ENCODE results near the gene RASGRF2.
A peak's percentile ranks its signal among the peaks of the same experiment; 100 is the strongest.

The RASGRF2 gene

GRCh38 chr5:81169924-81170323 lies 209.8 kb downstream of the RASGRF2 start:
- no peak for DNase-seq (ENCODE audit: low spot score)

GRCh38 chr5:81171769-81172168 lies 211.6 kb downstream of the RASGRF2 start:
- DNase-seq (ENCODE audit: low spot score), result no peak

GRCh38 chr5:81172710-81173109 lies 212.5 kb downstream of the RASGRF2 start:
- DNase-seq (ENCODE audit: low spot score), result no peak

GRCh38 chr5:81177061-81177460 lies 216.9 kb downstream of the RASGRF2 start:
- DNase-seq (ENCODE audit: low spot score), result no peak

GRCh38 chr5:81179959-81180358 lies 219.8 kb downstream of the RASGRF2 start:
- DNase-seq (ENCODE audit: low spot score), result no peak

- DNase-seq (ENCODE audit: low spot score), result no peak
These were observed 220.8 kb downstream of the RASGRF2 start for GRCh38 chr5:81180780-81181460.

- DNase-seq (ENCODE audit: low spot score), result no peak
These were observed 221.6 kb downstream of the RASGRF2 start for GRCh38 chr5:81181576-81182316.

- no peak for DNase-seq (ENCODE audit: low spot score)
These were observed 222.5 kb downstream of the RASGRF2 start for GRCh38 chr5:81182396-81183390.

GRCh38 chr5:81183811-81184748 lies 223.9 kb downstream of the RASGRF2 start:
- DNase-seq (ENCODE audit: low spot score), result no peak

GRCh38 chr5:81184749-81185110 lies 224.6 kb downstream of the RASGRF2 start:
- no peak for DNase-seq (ENCODE audit: low spot score)

- no peak for DNase-seq (ENCODE audit: low spot score)
These were observed 227.7 kb downstream of the RASGRF2 start for GRCh38 chr5:81187885-81188284.

- no peak for DNase-seq (ENCODE audit: low spot score)
These were observed 228.8 kb downstream of the RASGRF2 start for GRCh38 chr5:81188962-81189361.

- DNase-seq (ENCODE audit: low spot score), result no peak
These were observed 229.8 kb downstream of the RASGRF2 start for GRCh38 chr5:81189875-81190498.

GRCh38 chr5:81191726-81192372 lies 231.7 kb downstream of the RASGRF2 start:
- peak; percentile 21 for DNase-seq (ENCODE audit: low spot score)

- DNase-seq (ENCODE audit: low spot score), result no peak
These were observed 232.2 kb downstream of the RASGRF2 start for GRCh38 chr5:81192373-81192750.

GRCh38 chr5:81194633-81195334 lies 234.6 kb downstream of the RASGRF2 start:
- DNase-seq (ENCODE audit: low spot score), result peak; percentile 63

GRCh38 chr5:81195335-81195929 lies 235.3 kb downstream of the RASGRF2 start:
- DNase-seq (ENCODE audit: low spot score), result no peak

- DNase-seq (ENCODE audit: low spot score), result no peak
These were observed 242.5 kb downstream of the RASGRF2 start for GRCh38 chr5:81202655-81203054.

GRCh38 chr5:81203729-81204128 lies 243.6 kb downstream of the RASGRF2 start:
- no peak for DNase-seq (ENCODE audit: low spot score)
